ENCODE measurements around the gene PSME1.

DNA sequence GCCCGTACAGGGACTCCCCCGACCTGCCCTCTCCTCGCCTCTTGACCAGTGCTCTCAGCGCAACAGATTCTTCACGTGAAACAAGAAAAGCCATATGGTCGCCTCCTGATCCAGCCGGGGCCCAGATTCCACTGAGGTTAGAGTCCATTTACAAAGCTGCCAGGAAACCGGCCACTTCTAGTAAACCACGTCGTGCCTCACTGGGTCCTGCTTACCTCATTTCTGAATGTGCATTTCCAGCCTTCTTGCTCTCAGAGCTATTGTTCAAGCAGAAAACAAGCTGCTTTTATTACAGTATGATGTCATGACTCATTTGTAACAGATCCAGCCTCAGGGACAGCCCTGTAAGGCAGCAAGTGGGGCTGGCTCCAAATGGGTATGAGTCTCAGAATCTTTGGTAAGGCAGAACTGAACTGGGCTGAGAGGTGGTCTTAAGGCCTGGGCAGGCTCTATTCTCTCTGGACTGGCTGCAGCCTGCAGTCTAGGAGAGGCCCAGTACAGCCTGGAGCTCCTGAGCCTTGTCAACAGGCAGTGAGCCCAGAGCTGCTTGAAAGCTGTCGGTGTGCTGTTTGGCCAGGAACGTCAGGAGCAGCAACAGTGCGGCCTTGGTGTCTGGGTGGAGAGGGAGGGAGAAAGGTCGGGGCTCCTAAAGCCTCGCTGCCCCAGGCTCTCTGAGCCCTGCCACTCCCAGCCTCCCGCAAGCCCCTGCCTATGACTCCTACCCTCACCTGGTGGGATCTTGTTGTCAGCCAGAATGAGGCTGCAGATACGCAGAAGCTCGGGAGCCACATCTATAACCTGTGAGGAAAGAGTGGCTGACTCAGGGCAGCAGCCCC is 44.2 kb downstream of the PSME1 start:
- TF ChIP-seq POLR2A (IDR thresholded peaks at IDR 0.05; ENCODE audit: low read length) (no peak), CBX8 (IDR thresholded peaks at IDR 0.05) (no peak)
- TF ChIP-seq, protein P1, sequence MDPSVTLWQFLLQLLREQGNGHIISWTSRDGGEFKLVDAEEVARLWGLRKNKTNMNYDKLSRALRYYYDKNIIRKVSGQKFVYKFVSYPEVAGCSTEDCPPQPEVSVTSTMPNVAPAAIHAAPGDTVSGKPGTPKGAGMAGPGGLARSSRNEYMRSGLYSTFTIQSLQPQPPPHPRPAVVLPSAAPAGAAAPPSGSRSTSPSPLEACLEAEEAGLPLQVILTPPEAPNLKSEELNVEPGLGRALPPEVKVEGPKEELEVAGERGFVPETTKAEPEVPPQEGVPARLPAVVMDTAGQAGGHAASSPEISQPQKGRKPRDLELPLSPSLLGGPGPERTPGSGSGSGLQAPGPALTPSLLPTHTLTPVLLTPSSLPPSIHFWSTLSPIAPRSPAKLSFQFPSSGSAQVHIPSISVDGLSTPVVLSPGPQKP (IDR thresholded peaks at IDR 0.05; ENCODE audit: low read depth, low read length), result no peak

All from A549 (cell line).